22Rv1 (cell line): ENCODE data around the gene CDK5RAP2.

Source experiments
- H3K27ac ChIP-seq: fragments of 450-650 bp; 2 replicates; pipeline ENCODE4 v1.5.1; 2017
- ZFX ChIP-seq: fragments of 450-650 bp; IDR thresholded peaks from 2 replicates; pipeline ENCODE4 v1.6.1; 2017; ENCODE audit warnings: antibody characterized with exemption, borderline replicate concordance
- TF ChIP-seq, protein P1 (sequence below): fragments of 450-650 bp; IDR thresholded peaks from 2 replicates; pipeline ENCODE4 v1.5.1; 2017; ENCODE audit warnings: mild to moderate bottlenecking

CDK5RAP2 gene

DNA sequence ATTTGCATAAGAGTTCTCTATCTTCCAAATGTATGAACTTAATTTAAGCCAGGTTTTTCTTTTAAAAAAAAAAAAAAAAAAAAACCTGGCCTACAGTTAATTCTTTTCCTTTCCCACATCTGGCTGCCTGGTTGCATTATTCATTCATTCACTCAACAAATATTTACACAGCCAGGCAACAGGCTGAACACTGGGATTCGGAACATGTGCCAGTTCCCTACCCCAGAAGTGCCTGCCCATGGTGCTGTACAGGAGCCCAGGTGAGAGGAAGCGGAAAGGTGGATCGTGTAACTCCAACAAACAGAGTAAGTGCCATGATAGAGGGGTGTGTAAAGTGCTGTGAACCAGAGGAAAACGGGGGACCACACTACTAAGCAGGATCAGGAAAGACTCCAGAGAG, 93.6 kb downstream of the CDK5RAP2 start:
- TF ChIP-seq, protein P1, sequence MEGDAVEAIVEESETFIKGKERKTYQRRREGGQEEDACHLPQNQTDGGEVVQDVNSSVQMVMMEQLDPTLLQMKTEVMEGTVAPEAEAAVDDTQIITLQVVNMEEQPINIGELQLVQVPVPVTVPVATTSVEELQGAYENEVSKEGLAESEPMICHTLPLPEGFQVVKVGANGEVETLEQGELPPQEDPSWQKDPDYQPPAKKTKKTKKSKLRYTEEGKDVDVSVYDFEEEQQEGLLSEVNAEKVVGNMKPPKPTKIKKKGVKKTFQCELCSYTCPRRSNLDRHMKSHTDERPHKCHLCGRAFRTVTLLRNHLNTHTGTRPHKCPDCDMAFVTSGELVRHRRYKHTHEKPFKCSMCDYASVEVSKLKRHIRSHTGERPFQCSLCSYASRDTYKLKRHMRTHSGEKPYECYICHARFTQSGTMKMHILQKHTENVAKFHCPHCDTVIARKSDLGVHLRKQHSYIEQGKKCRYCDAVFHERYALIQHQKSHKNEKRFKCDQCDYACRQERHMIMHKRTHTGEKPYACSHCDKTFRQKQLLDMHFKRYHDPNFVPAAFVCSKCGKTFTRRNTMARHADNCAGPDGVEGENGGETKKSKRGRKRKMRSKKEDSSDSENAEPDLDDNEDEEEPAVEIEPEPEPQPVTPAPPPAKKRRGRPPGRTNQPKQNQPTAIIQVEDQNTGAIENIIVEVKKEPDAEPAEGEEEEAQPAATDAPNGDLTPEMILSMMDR = no peak
- no peak for TF ChIP-seq ZFX

DNA sequence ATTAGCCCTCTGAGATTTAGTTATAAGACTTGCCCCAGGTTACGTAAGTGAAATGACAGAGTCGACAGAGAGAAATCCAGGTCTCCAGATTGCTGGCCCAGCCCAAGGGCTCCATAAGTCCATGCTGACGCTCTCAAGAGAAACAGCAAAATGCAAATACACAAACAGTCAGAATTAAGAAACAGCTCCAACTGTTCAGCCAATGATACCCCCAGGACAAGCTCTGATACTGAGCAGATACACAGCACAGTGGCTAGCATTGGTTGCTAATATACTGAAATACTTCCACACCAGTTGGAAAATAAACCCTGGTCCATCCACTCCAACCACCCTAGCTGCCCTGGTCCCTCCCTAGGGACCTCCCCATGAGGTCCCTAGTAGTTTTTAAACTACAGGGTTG, 94.2 kb downstream of the CDK5RAP2 start:
- no peak overlapping the region for H3K27ac ChIP-seq
- TF ChIP-seq ZFX = no peak
- TF ChIP-seq, protein P1 = no peak

More for the DNA sequence above, 93.6 kb downstream of the CDK5RAP2 start:
- H3K27ac ChIP-seq = 0 out of 2 replicates have a peak overlapping the region, but pooled peaks have one; percentile 2

GRCh38 chr9:120484162-120484561, 95.8 kb downstream of the CDK5RAP2 start:
- TF ChIP-seq, protein P1 = no peak
- TF ChIP-seq ZFX = no peak
- no peak overlapping the region for H3K27ac ChIP-seq

DNA sequence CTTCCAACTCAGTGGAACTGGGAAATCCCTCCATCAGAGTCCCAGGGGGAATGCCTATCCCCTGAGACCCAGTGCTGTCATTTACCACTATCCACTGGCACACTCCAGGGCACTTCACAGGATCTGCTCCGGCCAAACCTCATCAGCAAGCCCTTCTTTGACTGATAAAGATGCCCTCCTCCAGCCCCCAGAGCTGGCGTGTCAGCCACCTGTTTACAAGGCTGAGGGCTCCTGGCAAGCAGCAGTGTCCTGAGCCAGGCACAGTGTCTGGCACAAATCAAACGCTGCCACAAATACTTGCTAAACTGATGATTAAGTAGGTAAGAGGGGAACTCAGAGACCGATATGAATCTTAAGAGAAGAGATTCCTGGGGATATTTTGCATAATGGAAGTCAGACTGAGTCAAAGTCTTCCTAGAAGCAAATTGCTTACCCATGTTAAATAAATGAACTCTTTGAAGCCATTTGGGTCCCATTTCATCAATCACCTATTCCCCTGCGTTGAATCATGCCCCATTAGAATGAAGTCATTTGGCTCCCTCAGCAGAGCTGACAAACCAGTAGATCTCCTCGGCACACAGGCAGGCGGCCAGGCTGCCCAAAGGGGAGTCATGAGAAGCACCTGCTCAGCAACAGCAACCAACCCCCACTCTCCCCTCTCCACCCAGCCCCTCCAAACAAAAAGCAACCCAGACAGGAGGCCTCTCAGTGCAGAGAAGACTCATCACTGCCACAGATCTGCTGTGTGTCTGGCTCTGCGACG, 97.4 kb downstream of the CDK5RAP2 start:
- TF ChIP-seq, protein P1 = no peak
- TF ChIP-seq ZFX = no peak
- no peak overlapping the region for H3K27ac ChIP-seq

GRCh38 chr9:120481846-120482245, 98.1 kb downstream of the CDK5RAP2 start:
- no peak overlapping the region for H3K27ac ChIP-seq
- TF ChIP-seq, protein P1 = no peak
- no peak for TF ChIP-seq ZFX

DNA sequence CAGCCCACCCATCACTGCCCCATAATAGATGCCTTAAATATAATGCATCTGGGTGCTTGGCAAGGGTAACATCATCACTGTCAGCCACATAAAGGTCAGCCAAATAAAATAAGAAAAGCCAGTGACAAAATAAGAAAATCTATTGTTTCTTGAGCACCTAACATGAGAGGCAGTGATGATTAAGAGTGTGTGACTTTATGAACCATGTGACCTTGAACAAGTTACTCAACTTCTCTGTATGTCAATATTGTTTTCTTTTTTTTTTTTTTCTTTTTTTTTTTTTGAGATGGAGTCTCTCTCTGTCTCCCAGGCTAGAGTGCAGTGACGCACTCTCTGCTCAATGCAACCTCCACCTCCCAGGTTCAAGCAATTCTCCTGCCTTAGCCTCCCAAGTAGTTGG, 98.7 kb downstream of the CDK5RAP2 start:
- TF ChIP-seq ZFX = no peak
- TF ChIP-seq, protein P1 = no peak
- no peak overlapping the region for H3K27ac ChIP-seq

DNA sequence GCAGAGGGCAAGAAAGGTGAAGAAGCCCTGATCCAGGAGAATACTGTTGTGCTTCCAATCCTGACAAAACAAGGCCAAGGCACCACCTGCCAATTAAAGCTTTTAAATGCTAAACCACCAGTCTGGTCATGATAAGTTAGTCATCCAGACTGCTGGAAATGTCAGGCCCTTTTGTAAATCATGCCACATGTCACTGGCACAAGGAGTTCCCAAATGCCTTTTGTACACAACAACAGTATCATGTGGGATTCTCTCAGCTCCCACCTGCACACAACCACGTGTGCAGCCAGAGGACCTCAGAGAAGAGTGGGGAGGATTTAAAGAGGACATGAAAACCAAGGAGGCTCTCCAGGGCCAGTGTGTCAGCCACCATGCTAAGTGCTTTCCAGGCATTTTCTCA, 99.3 kb downstream of the CDK5RAP2 start:
- no peak overlapping the region for H3K27ac ChIP-seq
- no peak for TF ChIP-seq ZFX
- TF ChIP-seq, protein P1 = no peak
